ENCODE data around the gene PGBD2. TPM values are rescaled to one million over a fixed set of nuclear protein-coding genes. Genes with fewer than 3 reads are reported as not detected.

PGBD2 gene
- total and polyA plus RNA-seq, 2 of the 13 experiments (the other 11 are each of a cell fraction or from before 2014, with no cell fraction given), result 6.0 to 7.4 TPM

GRCh38 chr1:248873993-248874533 is 32.0 kb upstream of the PGBD2 start (continued):
- TF ChIP-seq, protein P1, sequence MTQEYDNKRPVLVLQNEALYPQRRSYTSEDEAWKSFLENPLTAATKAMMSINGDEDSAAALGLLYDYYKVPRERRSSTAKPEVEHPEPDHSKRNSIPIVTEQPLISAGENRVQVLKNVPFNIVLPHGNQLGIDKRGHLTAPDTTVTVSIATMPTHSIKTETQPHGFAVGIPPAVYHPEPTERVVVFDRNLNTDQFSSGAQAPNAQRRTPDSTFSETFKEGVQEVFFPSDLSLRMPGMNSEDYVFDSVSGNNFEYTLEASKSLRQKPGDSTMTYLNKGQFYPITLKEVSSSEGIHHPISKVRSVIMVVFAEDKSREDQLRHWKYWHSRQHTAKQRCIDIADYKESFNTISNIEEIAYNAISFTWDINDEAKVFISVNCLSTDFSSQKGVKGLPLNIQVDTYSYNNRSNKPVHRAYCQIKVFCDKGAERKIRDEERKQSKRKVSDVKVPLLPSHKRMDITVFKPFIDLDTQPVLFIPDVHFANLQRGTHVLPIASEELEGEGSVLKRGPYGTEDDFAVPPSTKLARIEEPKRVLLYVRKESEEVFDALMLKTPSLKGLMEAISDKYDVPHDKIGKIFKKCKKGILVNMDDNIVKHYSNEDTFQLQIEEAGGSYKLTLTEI (CRISPR knock-in tag; conservative IDR thresholded peaks at IDR 0.05), result no peak
- TF ChIP-seq DNMT3B (CRISPR knock-in tag; conservative IDR thresholded peaks at IDR 0.05), result peak; percentile 69; the same call in 1 of the 2 replicates
- no peak for TF ChIP-seq ZNF430 (CRISPR knock-in tag; IDR thresholded peaks at IDR 0.05)
- no peak for TF ChIP-seq ZNF333 (CRISPR knock-in tag; IDR thresholded peaks at IDR 0.05; ENCODE audit: borderline replicate concordance)
- no peak for TF ChIP-seq ZNF841 (CRISPR knock-in tag; IDR thresholded peaks at IDR 0.05; ENCODE audit: borderline replicate concordance)
- TF ChIP-seq ARID3A (IDR thresholded peaks at IDR 0.05; ENCODE audit: low read depth, low read length), result peak; percentile 76; the same call in 1 of the 2 replicates
- peak; percentile 42 for TF ChIP-seq ZNF18 (CRISPR knock-in tag; IDR thresholded peaks at IDR 0.05; ENCODE audit: insufficient replicate concordance)
- TF ChIP-seq ARNT2 (CRISPR knock-in tag; IDR thresholded peaks at IDR 0.05; ENCODE audit: low read depth), result 0 out of 2 replicates have a peak, but pooled peaks have one; percentile 0
- no peak for TF ChIP-seq ZNF598 (CRISPR knock-in tag; IDR thresholded peaks at IDR 0.05; ENCODE audit: borderline replicate concordance)
- 0 out of 2 replicates have a peak, but pooled peaks have one; percentile 59 for TF ChIP-seq ZNF703 (CRISPR knock-in tag; IDR thresholded peaks at IDR 0.05; ENCODE audit: borderline replicate concordance)
- 0 out of 2 replicates have a peak, but pooled peaks have one; percentile 4 for TF ChIP-seq KMT2B (CRISPR knock-in tag; IDR thresholded peaks at IDR 0.05)
- no peak; the same call in 1 of the 2 replicates for TF ChIP-seq ZSCAN5A (CRISPR knock-in tag; IDR thresholded peaks at IDR 0.05; ENCODE audit: borderline replicate concordance)
- no peak for TF ChIP-seq AGO1 (IDR thresholded peaks at IDR 0.05; ENCODE audit: low read depth, low read length, poor library complexity, severe bottlenecking)
- TF ChIP-seq SUZ12 (IDR thresholded peaks at IDR 0.05; ENCODE audit: low read depth, low read length), result no peak
- TF ChIP-seq HMG20A (CRISPR knock-in tag; IDR thresholded peaks at IDR 0.05; ENCODE audit: borderline replicate concordance), result no peak
- TF ChIP-seq ZBTB38 (CRISPR knock-in tag; IDR thresholded peaks at IDR 0.05), result no peak
- TF ChIP-seq, protein P2, sequence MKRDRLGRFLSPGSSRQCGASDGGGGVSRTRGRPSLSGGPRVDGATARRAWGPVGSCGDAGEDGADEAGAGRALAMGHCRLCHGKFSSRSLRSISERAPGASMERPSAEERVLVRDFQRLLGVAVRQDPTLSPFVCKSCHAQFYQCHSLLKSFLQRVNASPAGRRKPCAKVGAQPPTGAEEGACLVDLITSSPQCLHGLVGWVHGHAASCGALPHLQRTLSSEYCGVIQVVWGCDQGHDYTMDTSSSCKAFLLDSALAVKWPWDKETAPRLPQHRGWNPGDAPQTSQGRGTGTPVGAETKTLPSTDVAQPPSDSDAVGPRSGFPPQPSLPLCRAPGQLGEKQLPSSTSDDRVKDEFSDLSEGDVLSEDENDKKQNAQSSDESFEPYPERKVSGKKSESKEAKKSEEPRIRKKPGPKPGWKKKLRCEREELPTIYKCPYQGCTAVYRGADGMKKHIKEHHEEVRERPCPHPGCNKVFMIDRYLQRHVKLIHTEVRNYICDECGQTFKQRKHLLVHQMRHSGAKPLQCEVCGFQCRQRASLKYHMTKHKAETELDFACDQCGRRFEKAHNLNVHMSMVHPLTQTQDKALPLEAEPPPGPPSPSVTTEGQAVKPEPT (CRISPR knock-in tag; IDR thresholded peaks at IDR 0.05; ENCODE audit: low read depth), result no peak
- TF ChIP-seq NFYC (CRISPR knock-in tag; IDR thresholded peaks at IDR 0.05), result peak; percentile 21; the same call in 1 of the 2 replicates
- TF ChIP-seq, protein P3, sequence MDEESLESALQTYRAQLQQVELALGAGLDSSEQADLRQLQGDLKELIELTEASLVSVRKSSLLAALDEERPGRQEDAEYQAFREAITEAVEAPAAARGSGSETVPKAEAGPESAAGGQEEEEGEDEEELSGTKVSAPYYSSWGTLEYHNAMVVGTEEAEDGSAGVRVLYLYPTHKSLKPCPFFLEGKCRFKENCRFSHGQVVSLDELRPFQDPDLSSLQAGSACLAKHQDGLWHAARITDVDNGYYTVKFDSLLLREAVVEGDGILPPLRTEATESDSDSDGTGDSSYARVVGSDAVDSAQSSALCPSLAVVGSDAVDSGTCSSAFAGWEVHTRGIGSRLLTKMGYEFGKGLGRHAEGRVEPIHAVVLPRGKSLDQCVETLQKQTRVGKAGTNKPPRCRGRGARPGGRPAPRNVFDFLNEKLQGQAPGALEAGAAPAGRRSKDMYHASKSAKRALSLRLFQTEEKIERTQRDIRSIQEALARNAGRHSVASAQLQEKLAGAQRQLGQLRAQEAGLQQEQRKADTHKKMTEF (CRISPR knock-in tag; IDR thresholded peaks at IDR 0.05), result peak; percentile 37; the same call in 1 of the 2 replicates

Measured in HepG2 (cell line).